ENCODE data around the gene C10orf71. TPM values are rescaled to one million over a fixed set of nuclear protein-coding genes. Genes with fewer than 3 reads are reported as not detected.

The C10orf71 gene
- total and polyA plus RNA-seq, 2 of the 8 experiments (the other 6 are each of a cell fraction or from before 2014, with no cell fraction given): not detected

GRCh38 chr10:49299816-49300139 lies 808 bp downstream of the C10orf71 start:
- H3K4me3 ChIP-seq (ENCODE audit: extremely low read depth in 1 of 4, insufficient read depth in 2 of 4, low read depth in 3 of 4, low read length in 4 of 4): no peak overlapping the region
- TF ChIP-seq PHF8 (conservative IDR thresholded peaks at IDR 0.05; ENCODE audit: low read depth, low read length) (no peak), BACH1 (IDR thresholded peaks at IDR 0.05; ENCODE audit: low read length) (no peak), RFX5 (IDR thresholded peaks at IDR 0.05; ENCODE audit: borderline replicate concordance, low read depth, low read length) (no peak), EGR1 (IDR thresholded peaks at IDR 0.05; ENCODE audit: borderline replicate concordance, low read depth, low read length) (no peak), RBBP5 (IDR thresholded peaks at IDR 0.05; ENCODE audit: borderline replicate concordance, low read depth, low read length) (no peak), RNF2 (IDR thresholded peaks at IDR 0.05; ENCODE audit: borderline replicate concordance, low read depth, low read length, missing control alignments, poor library complexity, severe bottlenecking) (no peak), HDAC2 (IDR thresholded peaks at IDR 0.05; ENCODE audit: borderline replicate concordance in 1 of 2, low read depth in 2 of 2, low read length in 2 of 2) (no peak), CREB1 (IDR thresholded peaks at IDR 0.05) (no peak), BCL11A (IDR thresholded peaks at IDR 0.05; ENCODE audit: low read depth in 2 of 2, low read length in 2 of 2) (no peak), POLR2AphosphoS5 (IDR thresholded peaks at IDR 0.05; ENCODE audit: low read depth, low read length) (no peak), SUZ12 (IDR thresholded peaks at IDR 0.05; ENCODE audit: low read length) (no peak), RAD21 (IDR thresholded peaks at IDR 0.05 in 1 of 2, conservative IDR thresholded peaks at IDR 0.05 in 1 of 2; ENCODE audit: low read depth in 2 of 2, low read length in 2 of 2) (no peak), JUND (IDR thresholded peaks at IDR 0.05; ENCODE audit: low read length) (no peak), RXRA (IDR thresholded peaks at IDR 0.05; ENCODE audit: insufficient read depth, low read depth, low read length) (no peak), KDM5A (IDR thresholded peaks at IDR 0.05; ENCODE audit: low read length) (no peak)

More at GRCh38 chr10:49299816-49300139, 808 bp downstream of the C10orf71 start:
- Histone ChIP-seq H4K8ac (ENCODE audit: extremely low read depth, insufficient read depth, low read length) (no peak overlapping the region), H3K27ac (ENCODE audit: low read depth, low read length) (no peak overlapping the region), H4K20me1 (replicated peaks in 1 of 2; ENCODE audit: control insufficient read depth in 1 of 2, insufficient read depth in 2 of 2, low read length in 2 of 2) (no peaks in the 10 kb centered on the region), H3K23ac (ENCODE audit: insufficient read length) (no peak overlapping the region), H2BK12ac (ENCODE audit: low read depth, low read length) (no peak overlapping the region), H3K9ac (replicated peaks in 1 of 4; ENCODE audit: extremely low read depth in 1 of 4, low read depth in 3 of 4, low read length in 3 of 4) (no peak overlapping the region), H3K4me2 (ENCODE audit: insufficient read depth in 1 of 2, low read depth in 2 of 2, low read length in 2 of 2) (no peak overlapping the region), H3K14ac (ENCODE audit: insufficient read length) (no peak overlapping the region), H4K91ac (replicated peaks; ENCODE audit: insufficient read length, low read length) (no peak overlapping the region), H3K9me3 (ENCODE audit: insufficient read depth in 2 of 2, low read depth in 1 of 2, low read length in 1 of 2) (no peaks in the 10 kb centered on the region), H2BK20ac (ENCODE audit: low read length) (no peak overlapping the region), H2AK5ac (ENCODE audit: low read depth, low read length) (no peak overlapping the region), H2BK15ac (ENCODE audit: low read length) (no peak overlapping the region), H3K79me2 (ENCODE audit: control insufficient read depth in 1 of 2, insufficient read depth in 2 of 2, low read length in 2 of 2) (no peaks in the 10 kb centered on the region), H3K27me3 (replicated peaks in 1 of 4; ENCODE audit: control insufficient read depth in 3 of 4, extremely low read depth in 1 of 4, insufficient read depth in 3 of 4, low read length in 3 of 4) (no peaks in the 10 kb centered on the region), H3K36me3 (ENCODE audit: control insufficient read depth in 2 of 4, insufficient read depth in 4 of 4, low read length in 3 of 4) (no peaks in the 10 kb centered on the region), H3K56ac (replicated peaks; ENCODE audit: insufficient read length, low read depth, low read length) (no peak overlapping the region), H2BK5ac (ENCODE audit: low read depth, low read length) (0 out of 2 replicates have a peak overlapping the region, but pooled peaks have one; percentile 24), H3K18ac (ENCODE audit: extremely low read depth, low read length) (no peak overlapping the region), H4K5ac (ENCODE audit: insufficient read length, low read depth, low read length) (no peak overlapping the region), H2BK120ac (replicated peaks; ENCODE audit: low read depth, low read length) (no peak overlapping the region), H3K79me1 (ENCODE audit: low read depth, low read length) (no peaks in the 10 kb centered on the region), H2AFZ (ENCODE audit: low read length) (no peak overlapping the region), H3K23me2 (ENCODE audit: low read depth, low read length) (no peaks in the 10 kb centered on the region), H3K4me1 (replicated peaks in 1 of 4; ENCODE audit: control insufficient read depth in 3 of 4, insufficient read depth in 4 of 4, low read length in 3 of 4) (peaks cover 0 to 16% (median 5%) of the 10 kb centered on the region in 4 experiments; a peak in 6 of 7 replicates), H3K4ac (replicated peaks; ENCODE audit: insufficient read length, low read depth, low read length) (no peak overlapping the region)
- DNase-seq (ENCODE audit: low read depth in 1 of 2, low spot score in 2 of 2) (no peak), FAIRE-seq (no peak)
- ChIA-PET POLR2A (ENCODE audit: partially characterized antibody) (no interaction called here), CTCF (ENCODE audit: partially characterized antibody) (interaction anchor here (1.6 kb wide), 1 partner anchor 17 kb away, joined by 5 read pairs; no protein-coding TSS in a partner anchor)
- 87% methylated on average over 5 of the region's 5 CpGs; no CpG with 5 or more reads in 1 of the 2 experiments for WGBS, 2 experiments (ENCODE audit: extremely low coverage in 1 of 2, insufficient coverage in 1 of 2, insufficient read length in 1 of 2, insufficient replicate concordance in 2 of 2, low coverage in 1 of 2, low lambda C conversion rate in 2 of 2, missing lambda C conversion rate in 1 of 2)
